HG03354 (cell line): Measurements from ENCODE around the gene PAPPA.

Source experiments
- ATAC-seq: cut with Tn5 transposase; IDR thresholded peaks from one replicate; pipeline ENCODE4 v1.9.1; 2021; ENCODE audit warnings: mild to moderate bottlenecking; ENCODE audit not compliant: unreplicated experiment, poor library complexity, severe bottlenecking

Gene PAPPA

GRCh38 chr9:116332090-116332489 is 178.5 kb downstream of the PAPPA start:
- no peak for ATAC-seq

- ATAC-seq = no peak
Observed at GRCh38 chr9:116333254-116333653, 179.7 kb downstream of the PAPPA start.

- no peak for ATAC-seq
Observed at GRCh38 chr9:116334546-116335150, 181.1 kb downstream of the PAPPA start.

GRCh38 chr9:116335392-116335791 is 181.8 kb downstream of the PAPPA start:
- no peak for ATAC-seq

- ATAC-seq = no peak
Observed at GRCh38 chr9:116336133-116336862, 182.7 kb downstream of the PAPPA start.

GRCh38 chr9:116337015-116337414 is 183.4 kb downstream of the PAPPA start:
- no peak for ATAC-seq

GRCh38 chr9:116340270-116340669 is 186.7 kb downstream of the PAPPA start:
- no peak for ATAC-seq

- no peak for ATAC-seq
Observed at GRCh38 chr9:116342061-116342460, 188.5 kb downstream of the PAPPA start.

- ATAC-seq = no peak
Observed at GRCh38 chr9:116342941-116343340, 189.3 kb downstream of the PAPPA start.

GRCh38 chr9:116344416-116344815 is 190.8 kb downstream of the PAPPA start:
- ATAC-seq = no peak

GRCh38 chr9:116345393-116345792 is 191.8 kb downstream of the PAPPA start:
- no peak for ATAC-seq

- no peak for ATAC-seq
Observed at GRCh38 chr9:116345817-116346216, 192.2 kb downstream of the PAPPA start.

GRCh38 chr9:116349684-116350083 is 196.1 kb downstream of the PAPPA start:
- no peak for ATAC-seq

- ATAC-seq = no peak
Observed at GRCh38 chr9:116350213-116350612, 196.6 kb downstream of the PAPPA start.

- ATAC-seq = no peak
Observed at GRCh38 chr9:116352958-116353357, 199.4 kb downstream of the PAPPA start.

GRCh38 chr9:116355153-116355921 is 201.7 kb downstream of the PAPPA start:
- ATAC-seq = no peak

GRCh38 chr9:116358251-116358650 is 204.7 kb downstream of the PAPPA start:
- no peak for ATAC-seq

- ATAC-seq = no peak
Observed at GRCh38 chr9:116360016-116360415, 206.4 kb downstream of the PAPPA start.

- ATAC-seq = no peak
Observed at GRCh38 chr9:116360989-116361388, 207.4 kb downstream of the PAPPA start.

- ATAC-seq = no peak
Observed at GRCh38 chr9:116361547-116361946, 208.0 kb downstream of the PAPPA start.

GRCh38 chr9:116362493-116362892 is 208.9 kb downstream of the PAPPA start:
- no peak for ATAC-seq
